SK-N-SH (cell line): ENCODE measurements around the gene XRCC5.

Experiments
- POLR2AphosphoS5 ChIP-seq: IDR thresholded peaks from 2 replicates; pipeline ENCODE4 v1.6.1; 2012; ENCODE audit warnings: low read depth, low read length
- TF ChIP-seq, protein P1 (sequence below): IDR thresholded peaks from 2 replicates; pipeline ENCODE4 v1.6.1; 2012; ENCODE audit warnings: mild to moderate bottlenecking, low read depth, low read length, moderate library complexity

- TF ChIP-seq, protein P1, sequence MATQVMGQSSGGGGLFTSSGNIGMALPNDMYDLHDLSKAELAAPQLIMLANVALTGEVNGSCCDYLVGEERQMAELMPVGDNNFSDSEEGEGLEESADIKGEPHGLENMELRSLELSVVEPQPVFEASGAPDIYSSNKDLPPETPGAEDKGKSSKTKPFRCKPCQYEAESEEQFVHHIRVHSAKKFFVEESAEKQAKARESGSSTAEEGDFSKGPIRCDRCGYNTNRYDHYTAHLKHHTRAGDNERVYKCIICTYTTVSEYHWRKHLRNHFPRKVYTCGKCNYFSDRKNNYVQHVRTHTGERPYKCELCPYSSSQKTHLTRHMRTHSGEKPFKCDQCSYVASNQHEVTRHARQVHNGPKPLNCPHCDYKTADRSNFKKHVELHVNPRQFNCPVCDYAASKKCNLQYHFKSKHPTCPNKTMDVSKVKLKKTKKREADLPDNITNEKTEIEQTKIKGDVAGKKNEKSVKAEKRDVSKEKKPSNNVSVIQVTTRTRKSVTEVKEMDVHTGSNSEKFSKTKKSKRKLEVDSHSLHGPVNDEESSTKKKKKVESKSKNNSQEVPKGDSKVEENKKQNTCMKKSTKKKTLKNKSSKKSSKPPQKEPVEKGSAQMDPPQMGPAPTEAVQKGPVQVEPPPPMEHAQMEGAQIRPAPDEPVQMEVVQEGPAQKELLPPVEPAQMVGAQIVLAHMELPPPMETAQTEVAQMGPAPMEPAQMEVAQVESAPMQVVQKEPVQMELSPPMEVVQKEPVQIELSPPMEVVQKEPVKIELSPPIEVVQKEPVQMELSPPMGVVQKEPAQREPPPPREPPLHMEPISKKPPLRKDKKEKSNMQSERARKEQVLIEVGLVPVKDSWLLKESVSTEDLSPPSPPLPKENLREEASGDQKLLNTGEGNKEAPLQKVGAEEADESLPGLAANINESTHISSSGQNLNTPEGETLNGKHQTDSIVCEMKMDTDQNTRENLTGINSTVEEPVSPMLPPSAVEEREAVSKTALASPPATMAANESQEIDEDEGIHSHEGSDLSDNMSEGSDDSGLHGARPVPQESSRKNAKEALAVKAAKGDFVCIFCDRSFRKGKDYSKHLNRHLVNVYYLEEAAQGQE, result no peak
- no peak for TF ChIP-seq POLR2AphosphoS5
These were observed 2.0 kb downstream of the XRCC5 start for GRCh38 chr2:216111122-216111521.
